B cell (primary cell): ENCODE measurements around the gene SLC2A6.

Experiments used
- CTCF ChIP-seq: fragments of 200-600 bp; IDR thresholded peaks from one replicate; pipeline ENCODE4 v1.8.0; 2022; ENCODE audit warnings: antibody characterized with exemption, mild to moderate bottlenecking
- EZH2 ChIP-seq: IDR thresholded peaks from 2 replicates; pipeline ENCODE4 v1.6.1; 2012; ENCODE audit warnings: borderline replicate concordance, low read depth, mild to moderate bottlenecking, moderate library complexity, low read length; ENCODE audit not compliant: insufficient read depth, poor library complexity, severe bottlenecking

- TF ChIP-seq CTCF (no peak), EZH2 (no peak)
Measured at GRCh38 chr9:133490201-133490681, 11.3 kb upstream of the SLC2A6 start.
